ENCODE results near the gene TCEAL3.
"Not testable (repeated sequence)": the region's sequence is repeated elsewhere in the genome, so short reads cannot be mapped to it uniquely, and the experiment has no call there.

DNA sequence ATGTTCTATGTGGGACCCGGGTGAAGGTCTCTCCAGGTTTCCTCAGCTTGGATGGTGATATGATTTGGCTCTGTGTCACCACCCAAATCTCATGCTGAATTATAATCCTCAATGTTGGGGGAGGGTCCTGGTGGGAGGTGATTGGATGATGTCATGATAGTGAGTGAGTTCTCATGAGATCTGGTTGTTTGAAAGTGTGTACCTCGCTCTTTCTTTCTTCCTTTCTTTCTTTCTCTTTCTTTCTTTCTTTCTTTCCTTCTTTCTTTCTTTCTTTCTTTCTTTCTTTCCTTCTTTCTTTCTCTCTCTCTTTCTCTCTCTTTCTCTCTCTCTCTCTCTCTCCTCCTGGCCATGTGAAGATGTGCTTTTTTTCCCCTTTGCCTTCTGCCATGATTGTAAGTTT lies 51.7 kb downstream of the TCEAL3 start:
- TF ChIP-seq, protein P1, sequence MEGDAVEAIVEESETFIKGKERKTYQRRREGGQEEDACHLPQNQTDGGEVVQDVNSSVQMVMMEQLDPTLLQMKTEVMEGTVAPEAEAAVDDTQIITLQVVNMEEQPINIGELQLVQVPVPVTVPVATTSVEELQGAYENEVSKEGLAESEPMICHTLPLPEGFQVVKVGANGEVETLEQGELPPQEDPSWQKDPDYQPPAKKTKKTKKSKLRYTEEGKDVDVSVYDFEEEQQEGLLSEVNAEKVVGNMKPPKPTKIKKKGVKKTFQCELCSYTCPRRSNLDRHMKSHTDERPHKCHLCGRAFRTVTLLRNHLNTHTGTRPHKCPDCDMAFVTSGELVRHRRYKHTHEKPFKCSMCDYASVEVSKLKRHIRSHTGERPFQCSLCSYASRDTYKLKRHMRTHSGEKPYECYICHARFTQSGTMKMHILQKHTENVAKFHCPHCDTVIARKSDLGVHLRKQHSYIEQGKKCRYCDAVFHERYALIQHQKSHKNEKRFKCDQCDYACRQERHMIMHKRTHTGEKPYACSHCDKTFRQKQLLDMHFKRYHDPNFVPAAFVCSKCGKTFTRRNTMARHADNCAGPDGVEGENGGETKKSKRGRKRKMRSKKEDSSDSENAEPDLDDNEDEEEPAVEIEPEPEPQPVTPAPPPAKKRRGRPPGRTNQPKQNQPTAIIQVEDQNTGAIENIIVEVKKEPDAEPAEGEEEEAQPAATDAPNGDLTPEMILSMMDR (IDR thresholded peaks at IDR 0.05), result not testable (repeated sequence)
- TF ChIP-seq SIN3A (IDR thresholded peaks at IDR 0.05; ENCODE audit: borderline replicate concordance, low read depth, low read length); FOXM1 (IDR thresholded peaks at IDR 0.05; ENCODE audit: low read depth); RAD21 (IDR thresholded peaks at IDR 0.05; ENCODE audit: low read length); RFX5 (IDR thresholded peaks at IDR 0.05; ENCODE audit: low read length); POLR2AphosphoS5 (IDR thresholded peaks at IDR 0.05; ENCODE audit: low read depth, low read length); TAF1 (IDR thresholded peaks at IDR 0.05; ENCODE audit: borderline replicate concordance, low read depth, low read length); EP300 (IDR thresholded peaks at IDR 0.05; ENCODE audit: borderline replicate concordance in 1 of 2, low read depth in 1 of 2, low read length in 1 of 2): not testable (repeated sequence)
- TF ChIP-seq, protein P2, sequence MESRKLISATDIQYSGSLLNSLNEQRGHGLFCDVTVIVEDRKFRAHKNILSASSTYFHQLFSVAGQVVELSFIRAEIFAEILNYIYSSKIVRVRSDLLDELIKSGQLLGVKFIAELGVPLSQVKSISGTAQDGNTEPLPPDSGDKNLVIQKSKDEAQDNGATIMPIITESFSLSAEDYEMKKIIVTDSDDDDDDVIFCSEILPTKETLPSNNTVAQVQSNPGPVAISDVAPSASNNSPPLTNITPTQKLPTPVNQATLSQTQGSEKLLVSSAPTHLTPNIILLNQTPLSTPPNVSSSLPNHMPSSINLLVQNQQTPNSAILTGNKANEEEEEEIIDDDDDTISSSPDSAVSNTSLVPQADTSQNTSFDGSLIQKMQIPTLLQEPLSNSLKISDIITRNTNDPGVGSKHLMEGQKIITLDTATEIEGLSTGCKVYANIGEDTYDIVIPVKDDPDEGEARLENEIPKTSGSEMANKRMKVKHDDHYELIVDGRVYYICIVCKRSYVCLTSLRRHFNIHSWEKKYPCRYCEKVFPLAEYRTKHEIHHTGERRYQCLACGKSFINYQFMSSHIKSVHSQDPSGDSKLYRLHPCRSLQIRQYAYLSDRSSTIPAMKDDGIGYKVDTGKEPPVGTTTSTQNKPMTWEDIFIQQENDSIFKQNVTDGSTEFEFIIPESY (IDR thresholded peaks at IDR 0.05; ENCODE audit: borderline replicate concordance, low read depth), result not testable (repeated sequence)
- TF ChIP-seq, protein P3, sequence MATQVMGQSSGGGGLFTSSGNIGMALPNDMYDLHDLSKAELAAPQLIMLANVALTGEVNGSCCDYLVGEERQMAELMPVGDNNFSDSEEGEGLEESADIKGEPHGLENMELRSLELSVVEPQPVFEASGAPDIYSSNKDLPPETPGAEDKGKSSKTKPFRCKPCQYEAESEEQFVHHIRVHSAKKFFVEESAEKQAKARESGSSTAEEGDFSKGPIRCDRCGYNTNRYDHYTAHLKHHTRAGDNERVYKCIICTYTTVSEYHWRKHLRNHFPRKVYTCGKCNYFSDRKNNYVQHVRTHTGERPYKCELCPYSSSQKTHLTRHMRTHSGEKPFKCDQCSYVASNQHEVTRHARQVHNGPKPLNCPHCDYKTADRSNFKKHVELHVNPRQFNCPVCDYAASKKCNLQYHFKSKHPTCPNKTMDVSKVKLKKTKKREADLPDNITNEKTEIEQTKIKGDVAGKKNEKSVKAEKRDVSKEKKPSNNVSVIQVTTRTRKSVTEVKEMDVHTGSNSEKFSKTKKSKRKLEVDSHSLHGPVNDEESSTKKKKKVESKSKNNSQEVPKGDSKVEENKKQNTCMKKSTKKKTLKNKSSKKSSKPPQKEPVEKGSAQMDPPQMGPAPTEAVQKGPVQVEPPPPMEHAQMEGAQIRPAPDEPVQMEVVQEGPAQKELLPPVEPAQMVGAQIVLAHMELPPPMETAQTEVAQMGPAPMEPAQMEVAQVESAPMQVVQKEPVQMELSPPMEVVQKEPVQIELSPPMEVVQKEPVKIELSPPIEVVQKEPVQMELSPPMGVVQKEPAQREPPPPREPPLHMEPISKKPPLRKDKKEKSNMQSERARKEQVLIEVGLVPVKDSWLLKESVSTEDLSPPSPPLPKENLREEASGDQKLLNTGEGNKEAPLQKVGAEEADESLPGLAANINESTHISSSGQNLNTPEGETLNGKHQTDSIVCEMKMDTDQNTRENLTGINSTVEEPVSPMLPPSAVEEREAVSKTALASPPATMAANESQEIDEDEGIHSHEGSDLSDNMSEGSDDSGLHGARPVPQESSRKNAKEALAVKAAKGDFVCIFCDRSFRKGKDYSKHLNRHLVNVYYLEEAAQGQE (IDR thresholded peaks at IDR 0.05; ENCODE audit: low read depth, low read length), result not testable (repeated sequence)
